Measurements from ENCODE around the gene RDH5. TPM values are rescaled to one million over a fixed set of nuclear protein-coding genes. Genes with fewer than 3 reads are reported as not detected.

The RDH5 gene, protein sequence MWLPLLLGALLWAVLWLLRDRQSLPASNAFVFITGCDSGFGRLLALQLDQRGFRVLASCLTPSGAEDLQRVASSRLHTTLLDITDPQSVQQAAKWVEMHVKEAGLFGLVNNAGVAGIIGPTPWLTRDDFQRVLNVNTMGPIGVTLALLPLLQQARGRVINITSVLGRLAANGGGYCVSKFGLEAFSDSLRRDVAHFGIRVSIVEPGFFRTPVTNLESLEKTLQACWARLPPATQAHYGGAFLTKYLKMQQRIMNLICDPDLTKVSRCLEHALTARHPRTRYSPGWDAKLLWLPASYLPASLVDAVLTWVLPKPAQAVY
- 6.3 and 9.7 TPM in 2 replicates for total RNA-seq

DNA sequence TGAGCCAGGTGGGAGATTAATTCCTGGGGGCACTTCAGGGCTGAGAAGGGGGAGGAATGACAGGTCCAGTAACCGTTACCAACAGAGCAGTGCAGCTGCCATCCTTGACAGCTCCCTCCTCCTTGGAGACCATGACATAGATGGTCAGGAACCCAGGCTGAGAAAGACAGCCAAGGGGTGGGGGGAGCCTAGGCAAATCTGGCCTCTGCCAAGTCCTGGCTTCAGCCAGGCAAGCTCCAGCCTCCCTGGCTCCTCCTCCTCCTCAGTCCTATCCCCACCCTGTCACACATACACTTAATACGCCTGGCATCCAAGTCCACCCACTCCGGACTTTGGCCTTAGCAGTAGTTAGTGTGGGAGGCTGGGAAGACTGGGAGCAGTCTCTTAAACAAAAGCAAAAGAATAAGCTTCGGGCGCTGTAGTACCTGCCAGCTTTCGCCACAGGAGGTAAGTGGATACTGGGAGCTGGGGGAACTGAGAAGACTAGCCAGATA lies at the start of gene RDH5:
Gene RDH5 (plus strand): TSS at position 323 of the 494 bp plus-strand sequence. CDS start 792 bp downstream, outside the sequence.

DNA sequence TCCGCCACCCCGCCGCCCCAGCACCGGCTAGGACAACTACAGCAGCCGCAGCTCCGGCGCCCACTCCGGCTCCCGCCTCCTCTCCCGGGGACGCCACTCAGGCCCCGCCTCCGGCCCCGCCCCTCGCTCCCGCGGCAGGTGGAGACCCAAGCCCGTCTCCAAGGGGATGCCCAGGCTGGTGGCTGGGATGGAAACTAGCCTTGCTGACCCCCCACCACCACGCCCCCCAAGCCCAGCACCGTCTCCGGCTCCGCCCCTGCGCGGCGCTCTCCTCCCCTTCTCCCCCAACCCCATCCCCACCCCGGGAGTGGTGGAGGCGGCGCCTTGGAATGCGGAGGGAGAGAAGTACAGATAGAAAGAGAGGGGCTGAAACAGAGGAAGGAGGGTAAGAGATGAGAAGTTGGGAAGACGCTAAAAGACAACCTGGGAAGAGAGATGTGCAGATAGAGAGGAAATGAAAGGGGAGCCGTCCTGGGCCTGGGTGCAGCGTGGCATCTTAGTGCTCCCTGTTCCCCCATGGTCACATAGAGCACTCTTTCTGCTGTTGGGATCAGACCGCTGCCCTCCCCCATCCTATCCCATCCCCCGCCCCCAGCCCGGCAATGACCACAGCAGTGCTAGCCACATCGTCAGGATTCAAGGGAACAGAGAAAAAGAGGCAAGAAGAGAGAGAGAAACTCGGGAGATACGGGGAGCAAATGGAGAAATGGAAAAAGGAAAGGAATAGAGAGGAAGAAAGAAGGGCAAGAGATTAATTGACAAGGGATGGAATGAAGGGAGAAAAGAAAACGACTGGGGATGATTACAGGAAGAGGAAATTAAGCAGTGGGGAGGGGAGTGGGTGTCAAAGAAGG lies 12.1 kb upstream of the RDH5 start, which contains the start of gene ITGA7:
Gene ITGA7 (minus strand): TSS at position 64 of the 854 bp plus-strand sequence. CDS start 222 bp downstream, outside the sequence.

DNA sequence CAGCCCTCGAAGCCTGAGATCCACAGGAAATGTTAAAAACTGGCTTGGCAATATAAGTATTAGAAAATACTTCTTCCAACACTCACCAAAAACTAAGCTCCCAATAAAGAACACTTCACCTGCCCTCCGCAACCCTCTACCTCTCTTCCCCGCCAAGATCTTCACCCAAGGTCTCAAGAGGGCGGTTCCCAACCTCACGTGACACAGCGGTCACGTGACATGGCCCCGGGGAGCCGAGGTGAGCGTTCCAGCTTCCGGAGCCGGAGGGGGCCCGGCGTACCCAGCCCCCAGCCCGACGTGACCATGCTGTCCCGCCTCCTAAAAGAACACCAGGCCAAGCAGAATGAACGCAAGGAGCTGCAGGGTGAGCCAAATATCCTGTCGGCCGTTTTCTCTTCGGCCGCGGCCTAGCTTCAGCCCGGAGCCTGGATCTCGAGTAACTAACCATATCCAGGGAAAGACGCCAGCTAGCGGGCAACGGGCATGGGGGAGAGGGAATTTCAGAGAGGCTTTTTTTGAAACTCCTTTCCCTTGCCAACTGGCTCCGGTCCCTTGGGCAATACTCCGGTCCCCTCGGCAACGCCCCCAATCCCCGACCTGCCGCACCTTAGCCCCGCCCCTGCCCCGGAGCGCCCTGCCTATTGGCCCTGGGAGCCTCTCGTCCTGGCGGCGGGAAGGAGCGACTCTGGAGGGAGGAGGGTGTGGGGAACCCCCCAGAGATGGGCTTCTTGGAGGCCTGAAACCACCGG lies 4.2 kb upstream of the RDH5 start, which contains the start of gene BLOC1S1:
Gene BLOC1S1 (plus strand): TSS at position 214 of the 749 bp plus-strand sequence. CDS start 6 bp downstream, at position 220.

DNA sequence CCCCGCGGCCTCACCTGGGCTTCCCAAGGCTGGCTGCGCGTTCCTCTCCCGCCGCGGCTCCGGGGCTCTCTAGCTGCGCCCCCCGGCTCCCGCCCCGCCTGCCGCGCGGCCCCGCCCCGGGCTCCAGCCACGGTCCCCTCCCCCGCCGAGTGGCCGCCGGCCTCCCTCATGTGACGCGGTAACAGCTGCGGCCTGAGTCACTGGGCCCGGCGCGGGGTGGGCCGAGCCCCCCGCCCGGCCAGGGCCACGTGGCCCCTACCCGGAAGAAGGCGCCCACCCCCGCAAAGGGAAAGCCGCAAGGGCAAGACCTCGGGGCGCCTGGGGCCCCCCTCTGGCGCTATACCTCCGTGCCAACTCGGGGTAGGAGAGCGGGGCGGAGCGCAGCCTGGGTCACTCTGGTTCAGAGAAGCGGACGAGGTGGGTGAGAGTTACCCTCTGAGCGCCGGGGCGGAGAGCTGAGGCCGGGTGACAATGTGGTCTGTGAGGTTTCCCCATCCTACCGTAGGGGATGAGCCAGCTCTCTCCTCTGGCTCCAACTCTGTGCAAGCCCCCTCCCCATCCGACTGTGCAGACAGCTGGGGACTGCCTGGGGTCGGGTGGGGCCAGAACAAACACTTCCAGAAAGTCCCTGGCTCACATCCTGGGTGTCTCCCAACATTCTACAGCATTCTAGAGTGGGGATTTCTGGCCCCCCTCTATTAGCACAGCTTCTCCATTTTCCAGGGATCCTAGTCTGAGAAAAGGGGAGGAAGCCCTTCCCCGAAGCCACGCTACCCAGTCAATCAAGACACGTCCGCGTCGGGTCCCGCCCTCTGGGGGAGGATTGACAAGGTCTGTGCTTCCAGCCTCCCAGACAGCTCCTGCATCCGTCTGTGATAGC lies 9.0 kb downstream of the RDH5 start, which contains the start of gene CD63:
Gene CD63 (minus strand): TSS at position 71 of the 880 bp plus-strand sequence. CDS start 668 bp downstream, outside the sequence.

DNA sequence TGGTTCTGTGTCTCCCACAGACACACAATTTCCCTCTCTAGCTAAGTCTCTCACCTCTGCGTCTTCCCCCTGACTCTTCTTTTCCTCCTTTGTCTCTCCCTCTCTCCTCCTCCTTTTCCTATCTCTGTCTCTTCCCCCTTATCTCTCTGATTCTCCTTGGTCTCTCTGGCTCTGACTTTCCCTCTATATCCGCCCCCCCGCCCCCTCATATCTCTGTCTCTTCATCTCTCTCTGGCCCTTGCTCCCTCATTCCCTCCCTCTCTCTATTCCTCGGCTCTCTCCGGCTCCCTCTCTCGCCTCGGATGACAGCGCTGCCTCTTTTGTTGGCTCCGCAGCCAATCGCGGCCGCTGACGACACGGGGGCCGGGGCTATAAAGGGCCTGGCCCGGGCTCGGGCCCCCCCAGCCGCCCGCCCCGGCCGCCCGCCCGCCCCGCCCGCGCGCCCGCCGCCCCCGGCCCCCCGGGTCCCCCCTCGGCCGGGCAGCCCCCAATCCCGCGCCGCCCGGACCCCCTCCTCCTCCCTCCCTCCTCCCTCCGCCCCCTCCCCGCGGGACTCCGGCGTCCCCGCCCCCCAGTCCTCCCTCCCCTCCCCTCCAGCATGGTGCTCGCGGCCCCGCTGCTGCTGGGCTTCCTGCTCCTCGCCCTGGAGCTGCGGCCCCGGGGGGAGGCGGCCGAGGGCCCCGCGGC lies 22.7 kb downstream of the RDH5 start, which contains the start of gene GDF11:
Gene GDF11 (plus strand): TSS at position 404 of the 687 bp plus-strand sequence. CDS start 195 bp downstream, at position 599.

Other genes with a start within 250 kb of the RDH5 start
- gene OR6C68, start 228.0 kb upstream of the RDH5 start, total RNA-seq: not detected in 2 replicates
- not detected in 2 replicates for gene OR6C4, start 170.8 kb upstream of the RDH5 start, total RNA-seq
- not detected in 2 replicates for gene OR2AP1, start 147.9 kb upstream of the RDH5 start, total RNA-seq
- not detected in 2 replicates for gene OR10P1, start 83.5 kb upstream of the RDH5 start, total RNA-seq
- gene ITGA7, start 12.5 kb upstream of the RDH5 start, total RNA-seq: 1.2 and 1.8 TPM in 2 replicates
- gene BLOC1S1, start 4.3 kb upstream of the RDH5 start, total RNA-seq: 153 and 189 TPM in 2 replicates
- 1,567 and 1,598 TPM in 2 replicates for gene CD63, start 8.6 kb downstream of the RDH5 start, total RNA-seq
- 13.3 and 15.9 TPM in 2 replicates for gene GDF11, start 22.7 kb downstream of the RDH5 start, total RNA-seq
- 92.3 and 122 TPM in 2 replicates for gene SARNP, start 97.3 kb downstream of the RDH5 start, total RNA-seq
- 36.2 and 41.5 TPM in 2 replicates for gene ORMDL2, start 97.6 kb downstream of the RDH5 start, total RNA-seq
- gene DNAJC14, start 109.2 kb downstream of the RDH5 start, total RNA-seq: 37.7 and 41.5 TPM in 2 replicates
- gene MMP19, start 122.5 kb downstream of the RDH5 start, total RNA-seq: 35.8 and 37.5 TPM in 2 replicates
- 46.4 and 54.8 TPM in 2 replicates for gene PYM1, start 207.5 kb downstream of the RDH5 start, total RNA-seq
- gene DGKA, start 210.8 kb downstream of the RDH5 start, total RNA-seq: 19.9 and 32.4 TPM in 2 replicates
- gene PMEL, start 245.6 kb downstream of the RDH5 start, total RNA-seq: 0.58 and 0.71 TPM in 2 replicates
- 35.3 and 39.8 TPM in 2 replicates for gene CDK2, start 246.4 kb downstream of the RDH5 start, total RNA-seq

Measured in myometrial cell (primary cell).